PC-3 (cell line): ENCODE results near the gene RNF167. TPM values are rescaled to one million over a fixed set of nuclear protein-coding genes. Genes with fewer than 3 reads are reported as not detected.

Experiments used
- ATAC-seq: fragments of 200-7000 bp; cut with Tn5 transposase; 2 replicates; pipeline ENCODE4 v1.9.1; 2020; ENCODE audit warnings: mild to moderate bottlenecking, moderate library complexity
- BruUV-seq: library from RNA; stranded (reverse); fragments of 400-500 nt; replicated peaks from 2 replicates; lab custom pipeline; 2021; lab: Mats Ljungman, UMichigan
- CTCF ChIA-PET: fragments of 300-600 bp; sonication (Branson Sonifier 250); formaldehyde crosslinking; loops from one replicate; lab custom pipeline; 2022; ENCODE audit warnings: antibody characterized with exemption; lab: Charles Lee
- POLR2A ChIA-PET: fragments of 300-600 bp; sonication (Branson Sonifier 250); formaldehyde crosslinking; loops from one replicate; lab custom pipeline; 2022; ENCODE audit warnings: antibody characterized with exemption; ENCODE audit not compliant: unreplicated experiment; lab: Charles Lee
- DNase-seq: peaks from one replicate; pipeline ENCODE4 v3.0.0-alpha.2; 2015
- H2AFZ ChIP-seq: fragments of 300-600 bp; sonication (generic); 2 replicates; pipeline ENCODE4 v1.6.0; 2016; ENCODE audit warnings: antibody characterized with exemption, low read length
- H3F3A ChIP-seq: fragments of 300-600 bp; sonication (generic); one replicate; pipeline ENCODE4 v1.6.0; 2017; ENCODE audit warnings: antibody characterized with exemption, low read length, control low read depth, mild to moderate bottlenecking; ENCODE audit not compliant: unreplicated experiment
- H3K27ac ChIP-seq: fragments of 300-600 bp; sonication (generic); 2 replicates; pipeline ENCODE4 v1.5.1; 2016; ENCODE audit warnings: mild to moderate bottlenecking, low read length
- H3K27me3 ChIP-seq: fragments of 300-600 bp; sonication (generic); 2 replicates; pipeline ENCODE4 v1.6.1; 2016; ENCODE audit warnings: low read length, mixed read lengths
- H3K36me3 ChIP-seq: fragments of 300-600 bp; sonication (generic); 2 replicates; pipeline ENCODE4 v1.6.1; 2016; ENCODE audit warnings: low read depth, mixed run types, low read length, mixed read lengths
- H3K4me1 ChIP-seq: fragments of 300-600 bp; sonication (generic); 2 replicates; pipeline ENCODE4 v1.5.1; 2016; ENCODE audit warnings: low read length; ENCODE audit not compliant: insufficient read depth
- H3K4me2 ChIP-seq: fragments of 300-600 bp; sonication (generic); 2 replicates; pipeline ENCODE4 v1.6.0; 2016; ENCODE audit warnings: low read length
- H3K4me3 ChIP-seq: fragments of 300-600 bp; sonication (generic); 2 replicates; pipeline ENCODE4 v1.5.1; 2016; ENCODE audit warnings: mild to moderate bottlenecking, low read length, mixed read lengths
- H3K79me2 ChIP-seq: fragments of 300-600 bp; sonication (generic); 2 replicates; pipeline ENCODE4 v1.6.1; 2017; ENCODE audit warnings: low read length, mixed read lengths
- H3K9ac ChIP-seq: fragments of 300-600 bp; sonication (generic); 2 replicates; pipeline ENCODE4 v1.6.0; 2016; ENCODE audit warnings: mild to moderate bottlenecking, low read length
- H3K9me2 ChIP-seq: fragments of 300-600 bp; sonication (generic); replicated peaks from 2 replicates; pipeline ENCODE4 v1.6.1; 2016; ENCODE audit warnings: mixed run types, low read length, mixed read lengths
- H3K9me3 ChIP-seq: fragments of 300-600 bp; sonication (generic); 2 replicates; pipeline ENCODE4 v1.6.1; 2016; ENCODE audit warnings: low read length, mixed read lengths
- H4K20me1 ChIP-seq: fragments of 300-600 bp; sonication (generic); 2 replicates; pipeline ENCODE4 v1.6.1; 2016; ENCODE audit warnings: low read length, mixed read lengths
- CTCF ChIP-seq: fragments of 300-600 bp; sonication (generic); conservative IDR thresholded peaks from 2 replicates; pipeline ENCODE4 v1.5.1; 2017; ENCODE audit warnings: antibody characterized with exemption, low read depth, mild to moderate bottlenecking, low read length
- EZH2 ChIP-seq: fragments of 300-600 bp; sonication (generic); IDR thresholded peaks from one replicate; pipeline ENCODE4 v1.6.1; 2017; ENCODE audit warnings: antibody characterized with exemption, mild to moderate bottlenecking, low read length; ENCODE audit not compliant: unreplicated experiment
- EZH2phosphoT487 ChIP-seq: fragments of 300-600 bp; sonication (generic); IDR thresholded peaks from 2 replicates; pipeline ENCODE4 v1.6.1; 2018; ENCODE audit warnings: mild to moderate bottlenecking, antibody characterized with exemption, low read length, borderline replicate concordance
- intact Hi-C: fragments of 100-400 bp; cut with micrococcal nuclease; formaldehyde crosslinking; loops from 2 replicates; pipeline ENCODE4 v1.9.0; 2023
- total RNA-seq: library from RNA; depleted of rRNA; stranded (reverse); fragments of >200 nt; gene quantifications from 2 replicates; pipeline ENCODE4 v1.2.3, GENCODE V29; 2014

The RNF167 gene
- total RNA-seq, 1 experiment from 2014 or later = 43.1 TPM

DNA sequence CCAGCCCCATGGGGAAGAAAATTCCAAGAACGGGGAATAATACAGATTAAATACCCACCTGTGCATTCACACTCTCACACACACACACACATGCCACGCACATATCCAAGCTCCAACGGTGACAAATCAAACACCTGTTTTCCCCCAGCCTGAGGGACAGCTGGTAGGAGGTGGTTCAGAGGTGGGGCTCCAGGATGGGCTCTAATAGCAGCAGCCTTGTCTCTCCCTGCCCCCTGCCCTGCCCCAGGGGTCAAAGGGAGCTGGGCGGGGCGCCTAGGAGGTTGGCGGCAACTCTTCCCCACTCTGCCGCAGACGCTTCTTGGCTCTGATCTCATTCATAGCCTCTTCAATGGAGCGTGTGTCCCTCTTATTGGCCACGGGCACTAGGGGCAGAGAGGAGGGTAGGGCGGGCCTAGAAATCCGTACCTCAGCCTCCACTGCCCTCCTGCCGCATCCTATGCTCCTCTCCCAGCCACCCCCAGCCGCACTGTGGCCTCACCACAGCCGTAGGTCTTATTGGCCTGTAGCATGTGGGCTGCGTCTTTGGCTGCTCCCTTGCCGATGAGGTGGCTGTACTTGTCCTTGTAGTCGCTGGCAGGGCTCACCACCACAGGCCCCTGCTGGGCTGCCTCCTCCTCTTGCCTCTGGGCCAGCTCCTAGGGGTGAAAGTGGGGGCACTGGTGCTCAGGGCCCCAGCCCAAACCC lies 19.3 kb downstream of the RNF167 start:
- H3K9me2 ChIP-seq = no peaks in the 10 kb centered on the region
- H3K27ac ChIP-seq = no peak overlapping the region
- H3K79me2 ChIP-seq = no peaks in the 10 kb centered on the region
- no peak overlapping the region for H3K4me3 ChIP-seq
- H3K4me2 ChIP-seq = no peak overlapping the region
- no peaks in the 10 kb centered on the region for H3K4me1 ChIP-seq
- DNase-seq (no peak), ATAC-seq (no peak)
- H2AFZ ChIP-seq = no peak overlapping the region
- no peaks in the 10 kb centered on the region for H3K9me3 ChIP-seq
- CTCF ChIA-PET = no interaction called here
- POLR2A ChIA-PET = no interaction called here
- no peaks in the 10 kb centered on the region for H3F3A ChIP-seq
- intact Hi-C loops = no loop called here
- no peaks in the 10 kb centered on the region for H3K36me3 ChIP-seq
- TSS peak; percentile 82 for BruUV-seq
- H4K20me1 ChIP-seq = no peaks in the 10 kb centered on the region
- TF ChIP-seq CTCF = no peak
- TF ChIP-seq EZH2phosphoT487 = no peak
- TF ChIP-seq EZH2 = no peak
- H3K9ac ChIP-seq = no peak overlapping the region
- H3K27me3 ChIP-seq = no peaks in the 10 kb centered on the region

GRCh38 chr17:4960279-4960922 lies 20.3 kb downstream of the RNF167 start:
- Histone ChIP-seq H3K4me1 (no peaks in the 10 kb centered on the region), H3K9me2 (no peaks in the 10 kb centered on the region), H3K27me3 (no peaks in the 10 kb centered on the region), H4K20me1 (no peaks in the 10 kb centered on the region), H2AFZ (no peak overlapping the region), H3F3A (no peaks in the 10 kb centered on the region), H3K4me3 (no peak overlapping the region), H3K9me3 (no peaks in the 10 kb centered on the region), H3K36me3 (no peaks in the 10 kb centered on the region), H3K27ac (no peak overlapping the region), H3K4me2 (no peak overlapping the region), H3K9ac (no peak overlapping the region), H3K79me2 (no peaks in the 10 kb centered on the region)
- DNase-seq (no peak), ATAC-seq (no peak)
- intact Hi-C loops = no loop called here
- ChIA-PET CTCF (no interaction called here), POLR2A (no interaction called here)
- BruUV-seq = no TSS peak
- TF ChIP-seq EZH2phosphoT487 (no peak), EZH2 (no peak), CTCF (no peak)
